Hair follicle dermal papilla cell (primary cell): Measurements from ENCODE around the gene GCSAML. TPM values are rescaled to one million over a fixed set of nuclear protein-coding genes. Genes with fewer than 3 reads are reported as not detected.

Experiments used
- small RNA-seq: library from RNA; depleted of rRNA; stranded (forward); fragments of <200 nt; gene quantifications from one replicate; pipeline ENCODE3, GENCODE V24; 2012
- total RNA-seq: library from RNA; depleted of rRNA; stranded (reverse); fragments of >200 nt; gene quantifications from 2 replicates; pipeline ENCODE4 v1.2.3, GENCODE V29; 2012

The GCSAML gene
- total RNA-seq: not detected in 2 replicates

GRCh38 chr1:247548769-247549182 lies at the start of gene GCSAML:
Gene GCSAML (plus strand): TSS chr1:247549134. CDS start chr1:247549192, 58 bp downstream.

GRCh38 chr1:247536340-247536739 lies 12.6 kb upstream of the GCSAML start, which contains the start of gene OR2C3:
Gene OR2C3 (minus strand): TSS chr1:247536440. CDS start chr1:247532511, 3,929 bp downstream.

GRCh38 chr1:247588060-247588459 lies 39.1 kb downstream of the GCSAML start, which contains the start of gene OR2G2:
Gene OR2G2 (plus strand): TSS chr1:247588360. CDS start chr1:247588360, 0 bp downstream.

GRCh38 chr1:247605286-247605685 lies 56.4 kb downstream of the GCSAML start, which contains the start of gene OR2G3:
Gene OR2G3 (plus strand): TSS chr1:247605586. CDS start chr1:247605586, 0 bp downstream.

Small RNA genes lying within 50 kb of the gene (small RNA-seq; reads per million reads assigned to genes)
- not detected for gene RF00026

Other genes with a start within 250 kb of the GCSAML start
- gene ZNF496, start 217.3 kb upstream of the GCSAML start, total RNA-seq: 28.9 and 36.8 TPM in 2 replicates
- gene NLRP3, start 133.0 kb upstream of the GCSAML start, total RNA-seq: 0.16 and 0.24 TPM in 2 replicates
- gene OR2B11, start 91.0 kb upstream of the GCSAML start, total RNA-seq: not detected in 2 replicates
- gene OR2C3, start 12.7 kb upstream of the GCSAML start, total RNA-seq: under 0.01 TPM in 2 replicates
- gene OR2G2, start 39.2 kb downstream of the GCSAML start, total RNA-seq: not detected in 2 replicates
- not detected in 2 replicates for gene OR2G3, start 56.5 kb downstream of the GCSAML start, total RNA-seq
- not detected in 2 replicates for gene OR13G1, start 130.6 kb downstream of the GCSAML start, total RNA-seq
- not detected in 2 replicates for gene OR6F1, start 167.5 kb downstream of the GCSAML start, total RNA-seq
- 0.49 TPM in 1 of 2 replicates, not detected in the other for gene OR14K1, start 189.5 kb downstream of the GCSAML start, total RNA-seq
- not detected in 2 replicates for gene OR14A2, start 199.0 kb downstream of the GCSAML start, total RNA-seq
- not detected in 2 replicates for gene OR1C1, start 211.4 kb downstream of the GCSAML start, total RNA-seq